Activated CD4-positive, alpha-beta T cell treated with anti-CD3 and anti-CD28 coated beads, Interleukin-2, amount 10 ng/mL, durations not matched to agents 24 days and 14 days (primary cell): ENCODE results near the gene NDUFS4. TPM values are rescaled to one million over a fixed set of nuclear protein-coding genes. Genes with fewer than 3 reads are reported as not detected.

ENCODE experiments used
- DNase-seq: peaks from one replicate; pipeline ENCODE4 v3.0.0; 2022
- H3K27ac Mint-ChIP-seq: one replicate; pipeline ENCODE4 v1.8.0; 2022; ENCODE audit warnings: mild to moderate bottlenecking, mixed read lengths
- H3K27me3 Mint-ChIP-seq: one replicate; pipeline ENCODE4 v1.8.0; 2022; ENCODE audit warnings: mixed read lengths
- H3K36me3 Mint-ChIP-seq: one replicate; pipeline ENCODE4 v1.8.0; 2022; ENCODE audit warnings: low read depth, mild to moderate bottlenecking, mixed read lengths
- H3K4me1 Mint-ChIP-seq: one replicate; pipeline ENCODE4 v1.8.0; 2021; ENCODE audit warnings: mixed read lengths
- H3K4me3 Mint-ChIP-seq: one replicate; pipeline ENCODE4 v1.8.0; 2022; ENCODE audit warnings: mild to moderate bottlenecking, moderate library complexity, mixed read lengths
- H3K9me3 Mint-ChIP-seq: one replicate; pipeline ENCODE4 v1.8.0; 2021; ENCODE audit warnings: mixed read lengths
- intact Hi-C: fragments of 100-400 bp; cut with micrococcal nuclease; formaldehyde crosslinking; loops from one replicate; pipeline ENCODE4 v1.15.1; 2023
- total RNA-seq: library from RNA; stranded (reverse); gene quantifications from 2 replicates; pipeline ENCODE4 v1.2.3, GENCODE V29; 2022

NDUFS4 gene
- total RNA-seq, 1 donor from 2014 or later, result 56.2 TPM

DNA sequence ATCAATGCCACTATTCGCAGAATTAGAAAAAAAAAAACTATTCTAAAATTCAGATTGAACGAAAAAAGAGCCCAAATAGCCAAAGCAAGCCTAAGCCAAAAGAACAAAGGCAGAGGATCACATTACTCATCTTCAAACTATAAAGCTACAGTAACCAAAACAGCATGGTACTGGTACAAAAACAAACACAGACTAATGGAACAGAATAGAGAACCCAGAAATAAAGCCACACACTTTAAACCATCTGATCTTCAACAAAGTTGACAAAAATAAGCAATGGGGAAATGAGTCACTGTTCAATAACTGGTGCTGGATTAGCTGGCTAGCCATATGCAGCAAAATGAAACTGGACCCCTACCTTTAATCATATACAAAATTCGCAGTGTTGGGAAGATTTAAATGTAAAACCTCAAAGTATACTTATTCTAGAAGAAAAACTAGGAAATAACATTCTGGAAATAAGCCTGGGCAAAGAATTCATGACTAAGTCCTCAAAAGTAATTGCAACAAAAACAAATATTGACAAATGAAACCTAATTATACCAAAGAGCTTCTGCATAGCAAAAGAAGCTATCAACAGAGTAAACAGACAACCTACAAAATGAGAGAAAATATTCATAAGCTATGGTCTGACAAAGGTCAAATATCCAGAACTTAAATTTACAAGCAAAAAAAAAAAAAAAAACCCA is 153.7 kb downstream of the NDUFS4 start:
- no peaks in the 10 kb centered on the region for H3K27me3 Mint-ChIP-seq

DNA sequence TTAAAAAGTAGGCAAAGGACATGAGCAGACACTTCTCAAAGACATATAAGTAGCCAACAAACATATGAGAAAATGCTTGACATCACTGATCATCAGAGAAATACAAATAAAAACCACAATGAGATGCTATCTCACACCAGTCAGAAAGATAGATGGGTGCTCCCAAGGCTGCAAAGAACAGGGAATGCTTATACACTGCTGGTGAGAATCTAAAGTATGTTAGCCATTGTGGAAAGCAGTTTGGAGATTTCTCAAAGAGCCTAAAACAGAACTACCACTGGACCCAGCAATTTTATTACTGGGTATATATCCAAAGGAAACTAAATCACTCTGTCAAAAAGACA is 154.2 kb downstream of the NDUFS4 start:
- intact Hi-C loops, result no loop called here
- no peak overlapping the region for H3K4me3 Mint-ChIP-seq
- no peaks in the 10 kb centered on the region for H3K36me3 Mint-ChIP-seq
- no peaks in the 10 kb centered on the region for H3K4me1 Mint-ChIP-seq
- DNase-seq, result no peak
- H3K9me3 Mint-ChIP-seq, result peaks cover 15% of the 10 kb centered on the region
- H3K27ac Mint-ChIP-seq, result no peak overlapping the region
- H3K27me3 Mint-ChIP-seq, result no peaks in the 10 kb centered on the region

More for the DNA sequence above, 153.7 kb downstream of the NDUFS4 start:
- Mint-ChIP-seq H3K9me3 (peaks cover 14% of the 10 kb centered on the region), H3K4me1 (no peaks in the 10 kb centered on the region), H3K27ac (no peak overlapping the region), H3K36me3 (no peaks in the 10 kb centered on the region), H3K4me3 (no peak overlapping the region)
- no peak for DNase-seq
- intact Hi-C loops, result no loop called here

- intact Hi-C loops, result no loop called here
- peaks cover 6% of the 10 kb centered on the region for H3K9me3 Mint-ChIP-seq
- no peak for DNase-seq
- H3K4me1 Mint-ChIP-seq, result peaks cover 3% of the 10 kb centered on the region
- H3K27me3 Mint-ChIP-seq, result no peaks in the 10 kb centered on the region
- H3K27ac Mint-ChIP-seq, result no peak overlapping the region
- H3K36me3 Mint-ChIP-seq, result no peaks in the 10 kb centered on the region
- H3K4me3 Mint-ChIP-seq, result no peak overlapping the region
Observed at GRCh38 chr5:53726121-53726520, 165.7 kb downstream of the NDUFS4 start.

DNA sequence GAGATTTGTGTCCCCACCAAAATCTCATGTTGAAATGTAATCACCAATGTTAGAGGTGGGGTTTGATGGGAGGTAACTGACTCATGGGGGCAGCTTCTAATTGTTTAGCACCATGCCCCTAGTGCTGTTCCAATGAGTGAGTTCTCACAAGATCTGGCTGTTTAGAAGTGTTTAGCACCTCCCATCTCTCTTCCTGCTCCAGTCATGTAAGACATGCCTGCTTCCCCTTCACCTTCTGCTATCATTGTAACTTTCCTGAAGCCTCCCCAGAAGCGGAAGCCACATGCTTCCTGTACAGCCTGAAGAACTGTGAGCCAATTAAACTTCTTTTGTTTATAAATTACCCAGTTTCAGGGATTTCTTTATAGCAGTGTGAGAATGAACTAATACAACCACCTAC is 170.5 kb downstream of the NDUFS4 start:
- H3K27me3 Mint-ChIP-seq, result no peaks in the 10 kb centered on the region
- no peak for DNase-seq
- H3K9me3 Mint-ChIP-seq, result peaks cover 4% of the 10 kb centered on the region
- H3K27ac Mint-ChIP-seq, result no peak overlapping the region
- no peaks in the 10 kb centered on the region for H3K36me3 Mint-ChIP-seq
- no peak overlapping the region for H3K4me3 Mint-ChIP-seq
- intact Hi-C loops, result no loop called here
- H3K4me1 Mint-ChIP-seq, result peaks cover 3% of the 10 kb centered on the region

Other genes with a start within 250 kb of the NDUFS4 start
- gene FST, start 80.0 kb upstream of the NDUFS4 start, total RNA-seq, result 0.33 and 0.75 TPM in 2 replicates